HepG2 (cell line): ENCODE results near the gene EEF1E1. TPM values are rescaled to one million over a fixed set of nuclear protein-coding genes. Genes with fewer than 3 reads are reported as not detected.

Experiments
- ARID2 ChIP-seq: sonication (generic); formaldehyde crosslinking; IDR thresholded peaks from 2 replicates; pipeline ENCODE4 v1.8.1; 2022; ENCODE audit warnings: mild to moderate bottlenecking, missing genetic modification reagents, borderline replicate concordance
- ATF6 ChIP-seq: sonication (generic); formaldehyde crosslinking; conservative IDR thresholded peaks from 2 replicates; pipeline ENCODE4 v1.4.0; 2020; ENCODE audit warnings: missing genetic modification reagents
- NPAS2 ChIP-seq: sonication (generic); formaldehyde crosslinking; IDR thresholded peaks from 2 replicates; pipeline ENCODE4 v1.8.0; 2022; ENCODE audit warnings: mild to moderate bottlenecking, missing genetic modification reagents, borderline replicate concordance
- RELA ChIP-seq: sonication (generic); formaldehyde crosslinking; IDR thresholded peaks from 2 replicates; pipeline ENCODE4 v1.4.0; 2020; ENCODE audit warnings: missing genetic modification reagents
- ZNF235 ChIP-seq: sonication (generic); formaldehyde crosslinking; IDR thresholded peaks from 2 replicates; pipeline ENCODE4 v1.8.1; 2023; ENCODE audit warnings: mild to moderate bottlenecking, missing genetic modification reagents, borderline replicate concordance
- ZNF616 ChIP-seq: sonication (generic); formaldehyde crosslinking; IDR thresholded peaks from 2 replicates; pipeline ENCODE4 v1.5.0; 2020; ENCODE audit warnings: low read depth, mild to moderate bottlenecking, missing genetic modification reagents
- ZNF619 ChIP-seq: sonication (generic); formaldehyde crosslinking; IDR thresholded peaks from 2 replicates; pipeline ENCODE4 v1.4.0; 2020; ENCODE audit warnings: mild to moderate bottlenecking, missing genetic modification reagents
- ZNF652 ChIP-seq: IDR thresholded peaks from 2 replicates; pipeline ENCODE4 v1.6.1; 2016; ENCODE audit warnings: low read depth, borderline replicate concordance
- polyA plus RNA-seq, 8 experiments: library from polyadenylated mRNA; depleted of rRNA in 3 of 8; stranded (reverse) in 7 of 8; unstranded in 1 of 8; fragments of >200 nt; fragmentation: Illumina TruSeq in 4 of 8; extraction: Trizol in 4 of 8; gene quantifications; 2 replicates each; pipeline versions ENCODE4 v1.2.1 to v1.2.3, GENCODE V29; 2011 to 2016; ENCODE audit warnings: low read depth in 4 of 8, missing spikeins in 1 of 8, mixed read lengths in 1 of 8; ENCODE audit not compliant: insufficient read depth in 1 of 8
- total RNA-seq, 5 experiments: library from RNA; depleted of rRNA; stranded (reverse); fragments of >200 nt; fragmentation: Illumina TruSeq; extraction: Trizol; gene quantifications; 2 replicates each; pipeline ENCODE4 v1.2.3, GENCODE V29; 2016; ENCODE audit warnings: low read depth in 1 of 5
- TF ChIP-seq, protein P1 (sequence below): sonication (generic); formaldehyde crosslinking; IDR thresholded peaks from 2 replicates; pipeline ENCODE4 v1.5.0; 2020; ENCODE audit warnings: missing genetic modification reagents

EEF1E1 gene
- total and polyA plus RNA-seq, 2 of the 13 experiments (the other 11 are each of a cell fraction or from before 2014, with no cell fraction given) = 128 to 188 TPM

DNA sequence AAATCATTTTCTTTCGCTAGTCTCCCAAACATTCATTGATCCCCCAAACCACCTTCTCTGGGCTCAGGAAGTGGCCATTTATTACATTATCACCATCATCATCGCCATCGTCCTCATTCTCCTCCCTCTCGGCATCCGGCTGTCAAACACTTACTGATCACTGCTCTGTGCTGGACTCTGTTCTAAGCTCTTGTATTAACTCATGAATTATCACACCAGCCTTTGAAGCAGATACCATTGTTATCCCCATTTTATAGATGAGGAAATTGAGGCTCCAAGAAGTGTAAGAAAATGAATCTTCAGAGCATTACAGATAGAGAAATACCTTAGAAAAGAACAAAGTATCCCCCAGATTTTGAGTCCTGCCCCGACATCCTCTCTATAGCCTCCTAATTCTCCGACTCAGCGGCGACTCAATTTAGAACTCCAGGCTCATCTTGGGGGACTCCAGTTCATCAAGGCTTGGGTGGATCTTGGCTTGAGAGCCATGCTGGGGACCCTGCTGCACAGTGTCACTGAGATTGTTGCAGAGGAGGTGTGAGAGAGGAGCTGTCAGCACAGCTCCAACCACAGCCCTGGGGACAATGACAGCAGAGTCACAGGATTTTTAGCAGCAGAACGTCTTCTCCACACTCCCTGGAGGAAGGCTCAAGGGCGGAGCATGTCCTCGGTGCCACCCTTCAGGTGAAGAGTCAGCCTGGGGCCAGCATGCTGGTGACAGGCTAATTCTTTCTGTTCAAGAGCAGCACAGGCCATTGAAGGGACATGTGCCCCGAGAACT lies 6.6 kb upstream of the EEF1E1 start (continued):
- TF ChIP-seq ZNF616 (CRISPR knock-in tag) = no peak
- TF ChIP-seq NPAS2 (CRISPR knock-in tag) = 0 out of 2 replicates have a peak, but pooled peaks have one; percentile 39
- no peak for TF ChIP-seq ZNF619 (CRISPR knock-in tag)
- no peak for TF ChIP-seq ARID2
- TF ChIP-seq, protein P1, sequence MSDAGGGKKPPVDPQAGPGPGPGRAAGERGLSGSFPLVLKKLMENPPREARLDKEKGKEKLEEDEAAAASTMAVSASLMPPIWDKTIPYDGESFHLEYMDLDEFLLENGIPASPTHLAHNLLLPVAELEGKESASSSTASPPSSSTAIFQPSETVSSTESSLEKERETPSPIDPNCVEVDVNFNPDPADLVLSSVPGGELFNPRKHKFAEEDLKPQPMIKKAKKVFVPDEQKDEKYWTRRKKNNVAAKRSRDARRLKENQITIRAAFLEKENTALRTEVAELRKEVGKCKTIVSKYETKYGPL (CRISPR knock-in tag) = no peak
- peak; percentile 81 for TF ChIP-seq ZNF652 (CRISPR knock-in tag)
- no peak for TF ChIP-seq ZNF235 (CRISPR knock-in tag)
- TF ChIP-seq ATF6 = no peak
- TF ChIP-seq RELA = no peak
